BE2C (cell line): Measurements from ENCODE around the gene HNRNPK.
A peak's percentile ranks its signal among the peaks of the same experiment; 100 is the strongest.

Experiments used
- DNase-seq: peaks from one replicate; pipeline ENCODE4 v3.0.0-alpha.2; 2020
- H3K27me3 ChIP-seq: fragments of 250-450 bp; sonication (Bioruptor Pico); 2 replicates; pipeline ENCODE4 v1.5.1; 2020; ENCODE audit warnings: mild to moderate bottlenecking
- H3K36me3 ChIP-seq: fragments of 250-450 bp; sonication (Bioruptor Pico); 2 replicates; pipeline ENCODE4 v1.5.1; 2020; ENCODE audit warnings: mild to moderate bottlenecking
- H3K4me1 ChIP-seq: fragments of 250-450 bp; sonication (Bioruptor Pico); 2 replicates; pipeline ENCODE4 v1.5.1; 2020
- H3K4me3 ChIP-seq: 2 replicates; pipeline ENCODE4 v1.5.1; 2011; ENCODE audit warnings: low read depth, low read length
- H3K9me3 ChIP-seq: fragments of 250-450 bp; sonication (Bioruptor Pico); 2 replicates; pipeline ENCODE4 v1.5.1; 2020
- TF ChIP-seq, protein P1 (sequence below): IDR thresholded peaks from 2 replicates; pipeline ENCODE4 v1.5.1; 2012; ENCODE audit warnings: mild to moderate bottlenecking, low read depth, low read length

HNRNPK gene

DNA sequence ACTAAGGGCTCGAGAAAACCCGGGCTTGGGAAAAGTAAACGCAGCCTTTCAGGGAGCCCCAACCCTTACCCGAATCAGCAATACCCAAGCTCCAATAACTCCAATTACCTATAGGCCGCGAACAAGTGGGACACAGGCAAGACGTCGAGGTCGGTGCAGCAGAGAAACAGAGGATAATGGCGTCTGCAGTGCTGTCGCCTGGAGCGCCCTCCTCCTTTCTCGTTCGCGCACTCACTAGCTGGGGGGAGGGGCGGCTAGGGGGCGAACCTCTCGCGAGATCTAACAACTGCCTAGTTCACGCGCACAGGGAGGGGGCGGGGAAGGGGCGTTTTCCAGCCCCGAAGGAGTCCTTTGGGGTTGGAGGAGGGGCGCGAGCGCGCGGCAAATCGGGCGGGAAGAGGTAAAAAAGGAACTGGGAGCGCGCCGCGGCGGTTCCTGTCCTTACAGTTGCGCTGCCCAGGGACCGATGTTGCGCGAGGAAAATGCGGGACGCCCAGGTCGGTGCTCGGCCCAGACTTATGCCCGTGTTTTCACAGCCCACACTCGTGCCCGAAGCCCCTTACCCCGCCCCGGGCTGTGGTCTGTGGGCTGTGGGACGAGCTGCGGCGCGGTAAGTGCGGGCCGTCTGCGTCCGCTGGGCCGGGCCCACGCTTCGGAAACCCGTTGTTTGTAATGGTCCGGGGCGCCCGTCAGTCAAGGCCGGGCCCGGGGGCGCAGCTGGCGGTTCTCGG, 545 bp upstream of the HNRNPK start, which contains the start of gene RMI1:
Gene RMI1, plus strand, starts transcription at position 411 of the 731 bp plus-strand sequence. CDS start 20,182 bp downstream, outside the sequence.
- peaks cover 42% of the 10 kb centered on the region for H3K36me3 ChIP-seq
- H3K4me1 ChIP-seq = peaks cover 3% of the 10 kb centered on the region; the same call in 1 of the 2 replicates

GRCh38 chr9:83978992-83979811, 813 bp downstream of the HNRNPK start:
- no peaks in the 10 kb centered on the region for H3K9me3 ChIP-seq
- no peaks in the 10 kb centered on the region for H3K27me3 ChIP-seq
- H3K4me1 ChIP-seq = peaks cover 3% of the 10 kb centered on the region; the same call in 1 of the 2 replicates
- peak; percentile 94 for DNase-seq
- peak overlapping the region; percentile 98 for H3K4me3 ChIP-seq
- TF ChIP-seq, protein P1, sequence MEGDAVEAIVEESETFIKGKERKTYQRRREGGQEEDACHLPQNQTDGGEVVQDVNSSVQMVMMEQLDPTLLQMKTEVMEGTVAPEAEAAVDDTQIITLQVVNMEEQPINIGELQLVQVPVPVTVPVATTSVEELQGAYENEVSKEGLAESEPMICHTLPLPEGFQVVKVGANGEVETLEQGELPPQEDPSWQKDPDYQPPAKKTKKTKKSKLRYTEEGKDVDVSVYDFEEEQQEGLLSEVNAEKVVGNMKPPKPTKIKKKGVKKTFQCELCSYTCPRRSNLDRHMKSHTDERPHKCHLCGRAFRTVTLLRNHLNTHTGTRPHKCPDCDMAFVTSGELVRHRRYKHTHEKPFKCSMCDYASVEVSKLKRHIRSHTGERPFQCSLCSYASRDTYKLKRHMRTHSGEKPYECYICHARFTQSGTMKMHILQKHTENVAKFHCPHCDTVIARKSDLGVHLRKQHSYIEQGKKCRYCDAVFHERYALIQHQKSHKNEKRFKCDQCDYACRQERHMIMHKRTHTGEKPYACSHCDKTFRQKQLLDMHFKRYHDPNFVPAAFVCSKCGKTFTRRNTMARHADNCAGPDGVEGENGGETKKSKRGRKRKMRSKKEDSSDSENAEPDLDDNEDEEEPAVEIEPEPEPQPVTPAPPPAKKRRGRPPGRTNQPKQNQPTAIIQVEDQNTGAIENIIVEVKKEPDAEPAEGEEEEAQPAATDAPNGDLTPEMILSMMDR = no peak
- peaks cover 56% of the 10 kb centered on the region for H3K36me3 ChIP-seq

More for the DNA sequence above, 545 bp upstream of the HNRNPK start, which contains the start of gene RMI1:
- TF ChIP-seq, protein P1 = 0 out of 2 replicates have a peak, but pooled peaks have one; percentile 14
- Histone ChIP-seq H3K27me3 (no peaks in the 10 kb centered on the region), H3K4me3 (peak within 1 kb of the TSS; percentile 98), H3K9me3 (no peaks in the 10 kb centered on the region)
- peak; percentile 100 for DNase-seq

GRCh38 chr9:83977196-83977595, 2.8 kb downstream of the HNRNPK start:
- Histone ChIP-seq H3K9me3 (no peaks in the 10 kb centered on the region), H3K4me1 (peaks cover 3% of the 10 kb centered on the region; the same call in 1 of the 2 replicates), H3K27me3 (no peaks in the 10 kb centered on the region), H3K4me3 (peak overlapping the region; percentile 98), H3K36me3 (peaks cover 76% of the 10 kb centered on the region)
- TF ChIP-seq, protein P1 = no peak
- DNase-seq = no peak

DNA sequence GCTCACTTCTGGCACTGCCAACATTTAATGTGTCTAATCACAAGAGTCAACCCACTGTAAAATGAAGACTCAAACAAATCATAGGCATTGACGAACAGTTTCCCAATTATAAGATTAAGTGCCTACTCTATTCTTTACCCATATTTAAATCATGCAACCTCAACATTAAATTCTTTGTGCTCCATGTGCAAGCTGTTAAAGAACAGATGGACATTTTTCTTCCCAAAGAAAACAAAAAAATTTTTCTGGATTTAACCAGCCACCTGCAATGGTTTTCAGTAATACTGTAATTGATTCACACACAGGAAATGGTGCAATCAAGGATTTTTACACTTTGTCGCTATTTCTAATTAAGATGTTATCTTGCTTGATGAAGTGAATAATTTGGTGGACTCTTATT, 3.6 kb downstream of the HNRNPK start:
- TF ChIP-seq, protein P1 = no peak

DNA sequence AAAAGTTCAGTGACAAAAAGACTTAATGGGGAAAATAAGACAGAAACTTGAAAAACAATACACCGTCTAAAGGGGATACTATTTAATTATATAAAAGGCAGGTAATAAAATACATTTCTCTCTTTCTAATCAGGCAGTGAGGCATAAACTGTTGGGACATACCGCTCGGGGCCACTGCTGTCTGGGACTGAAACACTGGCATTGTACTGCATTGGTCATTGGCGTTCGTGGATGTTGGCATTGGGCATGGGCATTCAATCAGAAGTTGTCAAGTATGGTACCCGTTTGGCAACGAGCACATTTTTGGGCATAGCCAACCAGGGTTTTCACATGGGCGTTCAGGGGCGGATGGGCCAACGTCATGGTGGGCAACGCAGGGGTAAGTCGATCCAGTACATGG, 4.7 kb downstream of the HNRNPK start:
- TF ChIP-seq, protein P1 = no peak
- DNase-seq = no peak
- no peaks in the 10 kb centered on the region for H3K9me3 ChIP-seq
- peaks cover 3% of the 10 kb centered on the region; the same call in 1 of the 2 replicates for H3K4me1 ChIP-seq
- peaks cover 95% of the 10 kb centered on the region for H3K36me3 ChIP-seq
- H3K27me3 ChIP-seq = no peaks in the 10 kb centered on the region
- no peak overlapping the region for H3K4me3 ChIP-seq

More for the DNA sequence above, 3.6 kb downstream of the HNRNPK start:
- H3K4me3 ChIP-seq = no peak overlapping the region
- H3K36me3 ChIP-seq = peaks cover 84% of the 10 kb centered on the region
- H3K27me3 ChIP-seq = no peaks in the 10 kb centered on the region
- no peaks in the 10 kb centered on the region for H3K9me3 ChIP-seq
- DNase-seq = no peak
- peaks cover 3% of the 10 kb centered on the region; the same call in 1 of the 2 replicates for H3K4me1 ChIP-seq
